Loucy (cell line): ENCODE data around the gene DLG2.

Experiments used
- H2AFZ ChIP-seq: fragments of 200-600 bp; sonication (generic); 2 replicates; pipeline ENCODE4 v1.6.0; 2016; ENCODE audit warnings: antibody characterized with exemption, mild to moderate bottlenecking, low read length, moderate library complexity
- H3F3A ChIP-seq: fragments of 200-600 bp; 2 replicates; pipeline ENCODE4 v1.6.0; 2016; ENCODE audit warnings: antibody characterized with exemption, low read depth, mild to moderate bottlenecking
- H3K27me3 ChIP-seq: fragments of 200-600 bp; sonication (generic); 2 replicates; pipeline ENCODE4 v1.6.1; 2014; ENCODE audit warnings: low read length, mild to moderate bottlenecking; ENCODE audit not compliant: insufficient read depth, poor library complexity, severe bottlenecking
- H3K36me3 ChIP-seq: fragments of 200-600 bp; sonication (generic); 2 replicates; pipeline ENCODE4 v1.6.1; 2016; ENCODE audit warnings: low read length; ENCODE audit not compliant: insufficient read depth
- H3K4me1 ChIP-seq: fragments of 200-600 bp; sonication (generic); 2 replicates; pipeline ENCODE4 v1.5.1; 2014; ENCODE audit warnings: low read length, mild to moderate bottlenecking; ENCODE audit not compliant: insufficient read depth, poor library complexity, severe bottlenecking
- H3K4me2 ChIP-seq: fragments of 200-600 bp; sonication (generic); 2 replicates; pipeline ENCODE4 v1.6.0; 2014; ENCODE audit warnings: antibody characterized with exemption, low read length, low read depth, mild to moderate bottlenecking; ENCODE audit not compliant: poor library complexity, severe bottlenecking
- H3K4me3 ChIP-seq: fragments of 200-600 bp; sonication (generic); 2 replicates; pipeline ENCODE4 v1.5.1; 2014; ENCODE audit warnings: low read length, mild to moderate bottlenecking, mixed read lengths; ENCODE audit not compliant: poor library complexity, severe bottlenecking
- H3K79me2 ChIP-seq: fragments of 200-600 bp; sonication (generic); 2 replicates; pipeline ENCODE4 v1.6.1; 2014; ENCODE audit warnings: low read length; ENCODE audit not compliant: insufficient read depth
- H3K9ac ChIP-seq: fragments of 200-600 bp; sonication (generic); 2 replicates; pipeline ENCODE4 v1.6.0; 2014; ENCODE audit warnings: mild to moderate bottlenecking, low read depth, low read length, moderate library complexity; ENCODE audit not compliant: poor library complexity, severe bottlenecking
- H3K9me2 ChIP-seq: fragments of 200-600 bp; sonication (generic); replicated peaks from 2 replicates; pipeline ENCODE4 v1.6.1; 2016; ENCODE audit warnings: low read depth, low read length, mixed read lengths
- H3K9me3 ChIP-seq: fragments of 200-600 bp; sonication (generic); 2 replicates; pipeline ENCODE4 v1.6.1; 2014; ENCODE audit warnings: mild to moderate bottlenecking, antibody characterized with exemption, low read length, low read depth; ENCODE audit not compliant: insufficient read depth
- H4K20me1 ChIP-seq: fragments of 200-600 bp; sonication (generic); 2 replicates; pipeline ENCODE4 v1.6.0; 2014; ENCODE audit warnings: antibody characterized with exemption, low read length, mild to moderate bottlenecking; ENCODE audit not compliant: insufficient read depth, poor library complexity, severe bottlenecking
- CTCF ChIP-seq: fragments of 200-600 bp; sonication (generic); conservative IDR thresholded peaks from 2 replicates; pipeline ENCODE4 v1.5.1; 2014; ENCODE audit warnings: mild to moderate bottlenecking, antibody characterized with exemption, low read length
- EZH2phosphoT487 ChIP-seq: fragments of 200-600 bp; IDR thresholded peaks from 2 replicates; pipeline ENCODE4 v1.6.1; 2018; ENCODE audit warnings: antibody characterized with exemption, mild to moderate bottlenecking, moderate library complexity, borderline replicate concordance

The DLG2 gene

GRCh38 chr11:83746921-83747585 is 1880.1 kb downstream of the DLG2 start:
- no peaks in the 10 kb centered on the region for H3K36me3 ChIP-seq

GRCh38 chr11:83744620-83745192 is 1882.4 kb downstream of the DLG2 start:
- no peaks in the 10 kb centered on the region for H3K36me3 ChIP-seq
- TF ChIP-seq EZH2phosphoT487 (no peak), CTCF (no peak)
- no peaks in the 10 kb centered on the region for H3K9me2 ChIP-seq
- H4K20me1 ChIP-seq: no peaks in the 10 kb centered on the region
- H2AFZ ChIP-seq: no peak overlapping the region
- no peaks in the 10 kb centered on the region for H3K4me1 ChIP-seq
- H3K9ac ChIP-seq: no peak overlapping the region
- no peaks in the 10 kb centered on the region for H3K27me3 ChIP-seq
- H3K4me3 ChIP-seq: no peak overlapping the region
- no peaks in the 10 kb centered on the region for H3K79me2 ChIP-seq
- H3K9me3 ChIP-seq: no peaks in the 10 kb centered on the region
- no peak overlapping the region for H3K4me2 ChIP-seq
- H3F3A ChIP-seq: no peaks in the 10 kb centered on the region

More at GRCh38 chr11:83746921-83747585, 1880.1 kb downstream of the DLG2 start:
- Histone ChIP-seq H2AFZ (no peak overlapping the region), H3K9ac (no peak overlapping the region), H3F3A (no peaks in the 10 kb centered on the region), H3K9me2 (no peaks in the 10 kb centered on the region), H3K27me3 (no peaks in the 10 kb centered on the region), H3K4me1 (no peaks in the 10 kb centered on the region), H3K79me2 (no peaks in the 10 kb centered on the region), H3K4me2 (no peak overlapping the region), H4K20me1 (no peaks in the 10 kb centered on the region), H3K4me3 (no peak overlapping the region), H3K9me3 (no peaks in the 10 kb centered on the region)
- no peak for TF ChIP-seq CTCF
- no peak for TF ChIP-seq EZH2phosphoT487

- H3K4me2 ChIP-seq: no peak overlapping the region
- no peaks in the 10 kb centered on the region for H3K27me3 ChIP-seq
- no peaks in the 10 kb centered on the region for H4K20me1 ChIP-seq
- no peaks in the 10 kb centered on the region for H3K79me2 ChIP-seq
- TF ChIP-seq CTCF (no peak), EZH2phosphoT487 (no peak)
- no peak overlapping the region for H3K4me3 ChIP-seq
- no peaks in the 10 kb centered on the region for H3K36me3 ChIP-seq
- H3K9me3 ChIP-seq: no peaks in the 10 kb centered on the region
- no peaks in the 10 kb centered on the region for H3F3A ChIP-seq
- no peak overlapping the region for H2AFZ ChIP-seq
- H3K4me1 ChIP-seq: no peaks in the 10 kb centered on the region
- H3K9me2 ChIP-seq: no peaks in the 10 kb centered on the region
- no peak overlapping the region for H3K9ac ChIP-seq
These were observed 1890.5 kb downstream of the DLG2 start for GRCh38 chr11:83736684-83737083.
